A673 (cell line): ENCODE results near the gene ODR4. TPM values are rescaled to one million over a fixed set of nuclear protein-coding genes. Genes with fewer than 3 reads are reported as not detected.
"Not testable (repeated sequence)": the region's sequence is repeated elsewhere in the genome, so short reads cannot be mapped to it uniquely, and the experiment has no call there.

Experiments used
- BruUV-seq: library from RNA; stranded (reverse); fragments of 400-500 nt; replicated peaks from 2 replicates; lab custom pipeline; 2021; lab: Mats Ljungman, UMichigan
- CTCF ChIA-PET: fragments of 300-600 bp; sonication (Branson Sonifier 250); formaldehyde crosslinking; loops from one replicate; lab custom pipeline; 2022; ENCODE audit warnings: antibody characterized with exemption; lab: Charles Lee
- POLR2A ChIA-PET: fragments of 300-600 bp; sonication (Branson Sonifier 250); formaldehyde crosslinking; loops from one replicate; lab custom pipeline; 2022; ENCODE audit warnings: antibody characterized with exemption; ENCODE audit not compliant: low non-redundant PET; lab: Charles Lee
- DNase-seq: peaks from one replicate; pipeline ENCODE4 v3.0.0-alpha.2; 2015; ENCODE audit warnings: low spot score
- H3K27ac ChIP-seq: fragments of 200-600 bp; sonication (generic); 2 replicates; pipeline ENCODE4 v1.5.1; 2016; ENCODE audit warnings: mixed run types, low read depth, mild to moderate bottlenecking, mixed read lengths, antibody characterized with exemption, low read length; ENCODE audit not compliant: poor library complexity, severe bottlenecking
- H3K27me3 ChIP-seq: fragments of 200-600 bp; sonication (generic); replicated peaks from 2 replicates; pipeline ENCODE4 v1.6.1; 2017; ENCODE audit warnings: mixed run types, low read depth, mild to moderate bottlenecking, mixed read lengths, antibody characterized with exemption, low read length; ENCODE audit not compliant: insufficient read depth, poor library complexity
- H3K36me3 ChIP-seq: fragments of 200-600 bp; sonication (generic); 2 replicates; pipeline ENCODE4 v1.6.1; 2016; ENCODE audit warnings: mixed run types, mild to moderate bottlenecking, mixed read lengths, antibody characterized with exemption, low read length; ENCODE audit not compliant: insufficient read depth, poor library complexity, severe bottlenecking
- H3K4me1 ChIP-seq: fragments of 200-600 bp; sonication (generic); 2 replicates; pipeline ENCODE4 v1.6.1; 2017; ENCODE audit warnings: mixed run types, mild to moderate bottlenecking, mixed read lengths, antibody characterized with exemption, low read length; ENCODE audit not compliant: insufficient read depth, poor library complexity, severe bottlenecking
- H3K4me3 ChIP-seq: fragments of 200-600 bp; sonication (generic); 2 replicates; pipeline ENCODE4 v1.5.1; 2016; ENCODE audit warnings: low read depth, mixed run types, mild to moderate bottlenecking, mixed read lengths, low read length; ENCODE audit not compliant: poor library complexity, severe bottlenecking
- H3K9me3 ChIP-seq: fragments of 200-600 bp; sonication (generic); 2 replicates; pipeline ENCODE4 v1.6.1; 2016; ENCODE audit warnings: mixed run types, low read depth, mild to moderate bottlenecking, mixed read lengths, antibody characterized with exemption, low read length; ENCODE audit not compliant: poor library complexity, severe bottlenecking
- EZH2 ChIP-seq: fragments of 200-600 bp; sonication (generic); IDR thresholded peaks from 2 replicates; pipeline ENCODE4 v1.6.1; 2017; ENCODE audit warnings: borderline replicate concordance, low read depth, mild to moderate bottlenecking, mixed read lengths, antibody characterized with exemption, low read length; ENCODE audit not compliant: poor library complexity, severe bottlenecking
- intact Hi-C: fragments of 100-400 bp; cut with micrococcal nuclease; formaldehyde crosslinking; loops from one replicate; pipeline ENCODE4 v1.10.0; 2022; ENCODE audit not compliant: unreplicated experiment
- total RNA-seq: library from RNA; stranded (reverse); gene quantifications from 2 replicates; pipeline ENCODE4 v1.2.3, GENCODE V29; 2021
- TF ChIP-seq, protein P1 (sequence below): fragments of 300-800, 200-600 bp; sonication (generic); conservative IDR thresholded peaks from 2 replicates; pipeline ENCODE4 v1.5.1; 2017; ENCODE audit warnings: low read depth, mild to moderate bottlenecking, antibody characterized with exemption, low read length, moderate library complexity, mixed read lengths

ODR4 gene
- total RNA-seq, 1 experiment from 2014 or later: 23.1 TPM

DNA sequence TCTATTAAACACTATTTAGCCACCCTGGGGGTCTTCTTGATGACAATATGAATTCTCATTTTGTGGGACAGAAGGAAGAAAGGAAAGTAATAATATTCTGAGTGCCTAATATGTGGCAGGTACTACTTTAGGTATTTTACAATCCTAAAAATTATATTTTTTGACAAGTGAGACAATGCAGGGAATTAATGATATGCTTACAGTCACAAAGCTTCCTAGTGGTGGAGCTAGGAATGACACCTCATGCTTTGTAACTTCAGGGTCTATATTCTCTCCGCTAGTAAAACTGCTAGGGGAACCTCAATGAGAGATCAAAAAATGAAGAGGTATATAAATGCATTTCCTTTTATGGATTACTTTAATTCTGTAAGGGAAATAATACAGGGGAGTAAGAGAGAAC is 44.9 kb upstream of the ODR4 start:
- peaks cover 89% of the 10 kb centered on the region for H3K36me3 ChIP-seq
- BruUV-seq: no TSS peak
- ChIA-PET CTCF (interaction anchor here (0.6 kb wide), 1 partner anchor 26 kb away, joined by 3 read pairs; no protein-coding TSS in a partner anchor), POLR2A (no interaction called here)
- no peak overlapping the region for H3K27ac ChIP-seq
- H3K27me3 ChIP-seq: no peaks in the 10 kb centered on the region
- H3K4me1 ChIP-seq: no peaks in the 10 kb centered on the region
- no peaks in the 10 kb centered on the region for H3K9me3 ChIP-seq
- TF ChIP-seq, protein P1, sequence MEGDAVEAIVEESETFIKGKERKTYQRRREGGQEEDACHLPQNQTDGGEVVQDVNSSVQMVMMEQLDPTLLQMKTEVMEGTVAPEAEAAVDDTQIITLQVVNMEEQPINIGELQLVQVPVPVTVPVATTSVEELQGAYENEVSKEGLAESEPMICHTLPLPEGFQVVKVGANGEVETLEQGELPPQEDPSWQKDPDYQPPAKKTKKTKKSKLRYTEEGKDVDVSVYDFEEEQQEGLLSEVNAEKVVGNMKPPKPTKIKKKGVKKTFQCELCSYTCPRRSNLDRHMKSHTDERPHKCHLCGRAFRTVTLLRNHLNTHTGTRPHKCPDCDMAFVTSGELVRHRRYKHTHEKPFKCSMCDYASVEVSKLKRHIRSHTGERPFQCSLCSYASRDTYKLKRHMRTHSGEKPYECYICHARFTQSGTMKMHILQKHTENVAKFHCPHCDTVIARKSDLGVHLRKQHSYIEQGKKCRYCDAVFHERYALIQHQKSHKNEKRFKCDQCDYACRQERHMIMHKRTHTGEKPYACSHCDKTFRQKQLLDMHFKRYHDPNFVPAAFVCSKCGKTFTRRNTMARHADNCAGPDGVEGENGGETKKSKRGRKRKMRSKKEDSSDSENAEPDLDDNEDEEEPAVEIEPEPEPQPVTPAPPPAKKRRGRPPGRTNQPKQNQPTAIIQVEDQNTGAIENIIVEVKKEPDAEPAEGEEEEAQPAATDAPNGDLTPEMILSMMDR: peak; percentile 61
- TF ChIP-seq EZH2: no peak
- peak; percentile 35 for DNase-seq
- intact Hi-C loops: no loop called here
- no peak overlapping the region for H3K4me3 ChIP-seq

DNA sequence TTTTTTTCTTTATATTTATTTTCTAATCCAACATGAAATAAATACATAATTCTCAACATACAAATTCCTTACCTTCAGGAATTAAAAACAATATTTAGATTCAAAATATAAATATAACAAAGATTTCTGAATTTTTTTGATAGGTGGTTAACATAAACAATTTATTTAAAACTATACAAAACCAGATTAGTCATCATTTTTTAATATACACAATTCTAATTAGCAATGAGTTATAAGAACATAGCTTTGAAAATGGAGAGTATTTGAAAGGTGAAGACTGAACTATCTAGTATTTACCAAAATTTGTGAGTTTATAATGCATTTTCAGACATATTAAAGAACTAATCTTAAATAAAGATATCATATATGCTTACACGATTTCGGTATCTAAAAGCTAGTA is 38.1 kb upstream of the ODR4 start:
- intact Hi-C loops: no loop called here
- BruUV-seq: no TSS peak

DNA sequence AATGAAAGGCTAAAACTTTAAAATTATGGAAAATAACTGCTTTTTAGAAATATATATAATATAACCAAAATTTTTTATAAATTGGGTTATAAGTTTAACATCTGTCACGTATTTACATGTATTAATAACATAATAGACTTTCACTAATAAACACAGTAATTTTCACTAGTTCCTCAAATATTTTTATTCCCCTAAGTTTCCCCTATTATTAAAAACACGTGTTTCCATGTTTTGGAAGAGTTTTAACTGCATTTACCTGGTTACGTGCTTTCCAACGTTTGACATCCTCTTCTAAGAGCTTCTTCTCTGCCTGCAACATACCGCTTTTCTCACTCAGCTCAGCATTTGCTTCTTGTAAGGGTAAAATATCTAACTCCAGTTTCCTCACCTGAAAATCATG is 34.9 kb upstream of the ODR4 start:
- TF ChIP-seq EZH2: no peak
- TF ChIP-seq, protein P1: no peak
- CTCF ChIA-PET: no interaction called here
- no peak overlapping the region for H3K4me3 ChIP-seq
- no peaks in the 10 kb centered on the region for H3K27me3 ChIP-seq
- H3K9me3 ChIP-seq: no peaks in the 10 kb centered on the region
- BruUV-seq: no TSS peak
- H3K4me1 ChIP-seq: no peaks in the 10 kb centered on the region
- intact Hi-C loops: no loop called here
- DNase-seq: no peak
- peaks cover 98% of the 10 kb centered on the region for H3K36me3 ChIP-seq
- no peak overlapping the region for H3K27ac ChIP-seq
- POLR2A ChIA-PET: no interaction called here

More for the DNA sequence above, 38.1 kb upstream of the ODR4 start:
- TF ChIP-seq, protein P1: no peak
- TF ChIP-seq EZH2: no peak
- H3K36me3 ChIP-seq: peaks cover 98% of the 10 kb centered on the region
- no peaks in the 10 kb centered on the region for H3K4me1 ChIP-seq
- no peak for DNase-seq
- H3K27ac ChIP-seq: no peak overlapping the region
- H3K4me3 ChIP-seq: no peak overlapping the region
- ChIA-PET CTCF (no interaction called here), POLR2A (no interaction called here)
- no peaks in the 10 kb centered on the region for H3K9me3 ChIP-seq
- H3K27me3 ChIP-seq: no peaks in the 10 kb centered on the region

DNA sequence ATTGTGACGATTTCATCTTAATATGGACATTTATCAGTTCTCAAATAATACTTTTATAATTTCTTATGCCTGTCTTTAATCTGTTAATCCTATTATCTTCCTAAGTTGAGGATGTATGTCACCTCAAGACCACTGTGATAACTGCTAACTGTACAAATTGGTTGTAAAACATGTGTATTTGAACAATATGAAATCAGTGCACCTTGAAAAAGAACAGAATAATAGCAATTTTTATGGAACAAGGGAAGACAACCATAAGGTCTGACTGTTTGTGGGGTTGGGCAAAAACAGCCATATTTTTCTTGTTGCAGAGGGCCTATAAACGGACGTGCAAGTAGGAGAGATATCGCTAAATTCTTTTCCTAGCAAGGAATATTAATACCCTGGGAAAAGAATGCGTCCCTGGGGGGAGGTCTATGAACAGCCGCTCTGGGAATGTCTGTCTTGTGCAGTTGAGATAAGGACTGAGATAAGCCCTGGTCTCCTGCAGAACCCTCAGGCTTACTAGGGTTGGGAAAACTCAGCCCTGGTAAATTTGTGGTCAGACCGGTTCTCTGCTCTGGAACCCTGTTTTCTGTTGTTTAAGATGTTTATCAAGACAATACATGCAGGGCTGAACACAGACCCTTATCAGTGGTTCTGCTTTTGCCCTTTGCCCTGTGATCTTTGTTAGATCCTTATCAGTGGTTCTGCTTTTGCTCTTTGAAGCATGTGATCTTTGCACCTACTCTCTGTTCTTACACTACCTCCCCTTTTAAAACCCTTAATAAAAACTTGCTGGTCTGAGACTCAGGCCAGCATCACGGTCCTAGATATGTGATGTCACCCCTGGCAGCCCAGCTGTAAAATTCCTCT is 27.6 kb upstream of the ODR4 start:
- H3K36me3 ChIP-seq: peaks cover 94% of the 10 kb centered on the region
- POLR2A ChIA-PET, H3K27me3 ChIP-seq, DNase-seq, CTCF ChIA-PET, H3K4me3 ChIP-seq, H3K9me3 ChIP-seq, intact Hi-C loops, BruUV-seq, H3K27ac ChIP-seq, H3K4me1 ChIP-seq: not testable (repeated sequence)
